ENCODE results near the gene WEE1. TPM values are rescaled to one million over a fixed set of nuclear protein-coding genes. Genes with fewer than 3 reads are reported as not detected.

The WEE1 gene
- total RNA-seq, 1 donor from 2014 or later = 111 TPM

DNA sequence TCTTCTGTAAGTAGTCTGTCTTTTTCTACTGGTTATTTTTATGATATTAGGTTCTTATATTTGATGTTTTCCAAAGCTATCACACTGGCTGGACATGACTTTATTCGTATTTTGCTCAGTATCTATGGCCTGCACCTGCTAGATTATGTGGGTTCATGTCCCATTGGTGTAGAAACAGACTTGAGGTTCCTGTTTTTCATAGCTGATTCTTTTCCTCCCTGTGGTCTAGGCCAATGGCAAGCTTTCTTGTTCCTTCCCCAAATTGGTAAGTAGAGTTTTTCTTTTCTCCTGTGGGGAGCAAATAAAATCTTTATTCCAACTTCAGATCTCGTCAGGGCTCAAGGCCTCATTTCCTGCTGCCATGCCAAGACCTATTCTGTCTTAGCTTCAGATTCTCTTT, 60.2 kb downstream of the WEE1 start:
- Mint-ChIP-seq H3K4me3 (ENCODE audit: unreplicated experiment) (no peak overlapping the region), H3K4me1 (ENCODE audit: unreplicated experiment) (no peaks in the 10 kb centered on the region), H3K9me3 (ENCODE audit: unreplicated experiment) (peaks cover 9% of the 10 kb centered on the region), H3K36me3 (ENCODE audit: unreplicated experiment) (no peaks in the 10 kb centered on the region), H3K27me3 (ENCODE audit: unreplicated experiment) (no peaks in the 10 kb centered on the region), H3K27ac (ENCODE audit: unreplicated experiment) (no peak overlapping the region)
- no peak for DNase-seq (ENCODE audit: extremely low spot score, unreplicated experiment)
- TF ChIP-seq CTCF (IDR thresholded peaks at IDR 0.05) = no peak

- no peak for TF ChIP-seq CTCF (IDR thresholded peaks at IDR 0.05)
- no peaks in the 10 kb centered on the region for H3K27me3 Mint-ChIP-seq (ENCODE audit: unreplicated experiment)
- peaks cover 9% of the 10 kb centered on the region for H3K9me3 Mint-ChIP-seq (ENCODE audit: unreplicated experiment)
- no peak for DNase-seq (ENCODE audit: extremely low spot score, unreplicated experiment)
- no peak overlapping the region for H3K27ac Mint-ChIP-seq (ENCODE audit: unreplicated experiment)
- H3K4me1 Mint-ChIP-seq (ENCODE audit: unreplicated experiment) = no peaks in the 10 kb centered on the region
- H3K4me3 Mint-ChIP-seq (ENCODE audit: unreplicated experiment) = no peak overlapping the region
- H3K36me3 Mint-ChIP-seq (ENCODE audit: unreplicated experiment) = no peaks in the 10 kb centered on the region
These were observed 63.2 kb downstream of the WEE1 start for GRCh38 chr11:9636691-9637090.

DNA sequence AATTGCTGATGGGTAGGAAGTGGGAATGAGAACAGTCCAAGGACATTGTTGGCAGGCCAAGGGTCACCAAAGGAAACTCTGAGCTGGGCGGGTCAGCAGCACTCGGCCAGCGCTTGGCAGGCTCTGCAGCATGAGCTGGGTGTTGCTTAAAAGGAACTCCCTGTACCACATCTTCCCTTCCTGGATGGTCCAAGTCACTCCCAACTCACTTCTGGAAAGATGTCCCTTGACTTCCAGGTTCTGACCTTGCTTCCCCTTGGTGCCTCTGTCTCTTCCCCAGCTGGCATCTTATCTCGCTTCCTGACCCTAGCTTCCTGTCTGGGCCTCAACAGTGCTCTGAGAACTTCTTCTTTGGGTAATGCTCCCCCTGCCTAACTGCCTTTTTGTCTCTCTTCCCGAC, 65.6 kb downstream of the WEE1 start:
- H3K9me3 Mint-ChIP-seq (ENCODE audit: unreplicated experiment) = peaks cover under 1% of the 10 kb centered on the region
- no peak for TF ChIP-seq CTCF (IDR thresholded peaks at IDR 0.05)
- no peak for DNase-seq (ENCODE audit: extremely low spot score, unreplicated experiment)
- H3K4me1 Mint-ChIP-seq (ENCODE audit: unreplicated experiment) = no peaks in the 10 kb centered on the region
- no peaks in the 10 kb centered on the region for H3K36me3 Mint-ChIP-seq (ENCODE audit: unreplicated experiment)
- H3K27ac Mint-ChIP-seq (ENCODE audit: unreplicated experiment) = no peak overlapping the region
- H3K27me3 Mint-ChIP-seq (ENCODE audit: unreplicated experiment) = no peaks in the 10 kb centered on the region
- no peak overlapping the region for H3K4me3 Mint-ChIP-seq (ENCODE audit: unreplicated experiment)

Other genes starting within 250 kb of the WEE1 start
- gene IPO7, start 189.0 kb upstream of the WEE1 start, total RNA-seq = 104 and 114 TPM in 2 replicates
- 22.1 and 26.8 TPM in 2 replicates for gene ZNF143, start 112.7 kb upstream of the WEE1 start, total RNA-seq
- gene SWAP70, start 90.4 kb downstream of the WEE1 start, total RNA-seq = 37.4 and 39.7 TPM in 2 replicates

Measured in osteocyte (in vitro differentiated cells).